H1 (cell line): Measurements from ENCODE around the gene SH3BP5. TPM values are rescaled to one million over a fixed set of nuclear protein-coding genes. Genes with fewer than 3 reads are reported as not detected.

Source experiments
- CTCF ChIA-PET: fragments of 300-600 bp; sonication (Branson Sonifier 250); formaldehyde crosslinking; loops from one replicate; lab custom pipeline; 2021; ENCODE audit not compliant: partially characterized antibody; lab: Charles Lee
- POLR2A ChIA-PET: fragments of 300-600 bp; sonication (Branson Sonifier 250); formaldehyde crosslinking; loops from one replicate; lab custom pipeline; 2021; ENCODE audit warnings: inconsistent platforms; ENCODE audit not compliant: partially characterized antibody; lab: Charles Lee
- DNase-seq, 2 experiments: peaks; one replicate each; pipeline versions ENCODE4 v3.0.0 to v3.0.0-alpha.2; 2010 to 2022; ENCODE audit warnings: low spot score in 2 of 2, low read depth in 1 of 2, mixed read lengths in 1 of 2
- FAIRE-seq: peaks from 2 replicates; lab custom pipeline; 2011; peaks lifted over from hg19 to GRCh38; lab: Jason Lieb, UNC
- H2AFZ ChIP-seq: 2 replicates; pipeline ENCODE4 v1.8.1; 2012; ENCODE audit warnings: low read length, inconsistent platforms
- H2AK5ac ChIP-seq: 2 replicates; pipeline ENCODE4 v1.6.1; 2013; ENCODE audit warnings: low read depth, low read length
- H2BK120ac ChIP-seq: replicated peaks from 2 replicates; pipeline ENCODE3; 2013; ENCODE audit warnings: low read depth, low read length, inconsistent platforms
- H2BK12ac ChIP-seq: 2 replicates; pipeline ENCODE4 v1.6.1; 2013; ENCODE audit warnings: low read depth, low read length
- H2BK15ac ChIP-seq: 2 replicates; pipeline ENCODE4 v1.6.1; 2013; ENCODE audit warnings: low read length
- H2BK20ac ChIP-seq: 2 replicates; pipeline ENCODE4 v1.6.1; 2013; ENCODE audit warnings: low read length
- H2BK5ac ChIP-seq: 2 replicates; pipeline ENCODE4 v1.6.1; 2013; ENCODE audit warnings: low read depth, low read length
- H3K14ac ChIP-seq: 2 replicates; pipeline ENCODE4 v1.6.1; 2013; ENCODE audit warnings: inconsistent platforms; ENCODE audit not compliant: insufficient read length
- H3K18ac ChIP-seq: 2 replicates; pipeline ENCODE4 v1.6.1; 2013; ENCODE audit warnings: low read length; ENCODE audit errors: extremely low read depth
- H3K23ac ChIP-seq: 2 replicates; pipeline ENCODE4 v1.6.1; 2013; ENCODE audit warnings: inconsistent platforms; ENCODE audit not compliant: insufficient read length
- H3K23me2 ChIP-seq: 2 replicates; pipeline ENCODE4 v1.6.1; 2013; ENCODE audit warnings: low read depth, low read length
- H3K27ac ChIP-seq: 2 replicates; pipeline ENCODE4 v1.6.1; 2011; ENCODE audit warnings: low read depth, low read length, inconsistent platforms
- H3K27me3 ChIP-seq, 4 experiments: replicated peaks in 1 of 4; 1 replicate in 1 of 4; 2 replicates in 3 of 4; pipeline versions ENCODE4 v1.6.1 to v1.8.1; 2011 to 2013; ENCODE audit warnings: low read length in 3 of 4, mild to moderate bottlenecking in 3 of 4, inconsistent platforms in 2 of 4, mixed read lengths in 2 of 4, moderate library complexity in 1 of 4; ENCODE audit not compliant: control insufficient read depth in 3 of 4, insufficient read depth in 3 of 4; ENCODE audit errors: extremely low read depth in 1 of 4
- H3K36me3 ChIP-seq, 4 experiments: 2 replicates each; pipeline versions ENCODE4 v1.6.1 to v1.8.1; 2011 to 2013; ENCODE audit warnings: mild to moderate bottlenecking in 4 of 4, low read length in 3 of 4, moderate library complexity in 2 of 4, control low read depth in 1 of 4, inconsistent platforms in 1 of 4; ENCODE audit not compliant: insufficient read depth in 4 of 4, control insufficient read depth in 2 of 4
- H3K4ac ChIP-seq: replicated peaks from 2 replicates; pipeline ENCODE3; 2013; ENCODE audit warnings: low read length, low read depth, mixed read lengths, inconsistent platforms; ENCODE audit not compliant: insufficient read length
- H3K4me1 ChIP-seq, 4 experiments: replicated peaks in 1 of 4; 1 replicate in 1 of 4; 2 replicates in 3 of 4; pipeline versions ENCODE4 v1.6.1 to v1.8.1; 2011 to 2013; ENCODE audit warnings: low read length in 3 of 4, inconsistent platforms in 2 of 4, mixed read lengths in 1 of 4; ENCODE audit not compliant: insufficient read depth in 4 of 4, control insufficient read depth in 3 of 4
- H3K4me2 ChIP-seq, 2 experiments: 2 replicates each; pipeline versions ENCODE4 v1.6.1 to v1.8.1; 2011 to 2013; ENCODE audit warnings: low read depth in 2 of 2, low read length in 2 of 2, control low read depth in 1 of 2, inconsistent platforms in 1 of 2, mild to moderate bottlenecking in 1 of 2; ENCODE audit not compliant: insufficient read depth in 1 of 2
- H3K4me3 ChIP-seq, 4 experiments: fragments of 200-600, 300-600 bp in 1 of 4; sonication (generic), shearing (Covaris generic), sonication (Bioruptor Twin) in 1 of 4; 2 replicates each; pipeline versions ENCODE4 v1.5.1 to v1.8.1; 2011 to 2016; ENCODE audit warnings: low read length in 4 of 4, low read depth in 3 of 4, control low read depth in 2 of 4, inconsistent platforms in 2 of 4, mild to moderate bottlenecking in 2 of 4, mixed read lengths in 1 of 4, moderate library complexity in 1 of 4; ENCODE audit not compliant: insufficient read depth in 2 of 4; ENCODE audit errors: extremely low read depth in 1 of 4
- H3K56ac ChIP-seq: replicated peaks from 2 replicates; pipeline ENCODE3; 2013; ENCODE audit warnings: low read depth, mild to moderate bottlenecking, mixed read lengths, low read length, inconsistent platforms; ENCODE audit not compliant: insufficient read length
- H3K79me1 ChIP-seq: 2 replicates; pipeline ENCODE4 v1.6.1; 2013; ENCODE audit warnings: low read depth, low read length, control low read depth
- H3K79me2 ChIP-seq, 2 experiments: 2 replicates each; pipeline versions ENCODE4 v1.6.1 to v1.8.1; 2012 to 2013; ENCODE audit warnings: low read length in 2 of 2, mild to moderate bottlenecking in 2 of 2, inconsistent platforms in 1 of 2; ENCODE audit not compliant: insufficient read depth in 2 of 2, control insufficient read depth in 1 of 2
- H3K9ac ChIP-seq, 4 experiments: replicated peaks in 1 of 4; 1 replicate in 1 of 4; 2 replicates in 3 of 4; pipeline versions ENCODE4 v1.6.1 to v1.8.1; 2011 to 2013; ENCODE audit warnings: low read depth in 3 of 4, low read length in 3 of 4, control low read depth in 2 of 4, mild to moderate bottlenecking in 2 of 4, moderate library complexity in 2 of 4, inconsistent platforms in 1 of 4; ENCODE audit errors: extremely low read depth in 1 of 4
- H3K9me3 ChIP-seq, 2 experiments: 2 replicates each; pipeline versions ENCODE4 v1.6.1 to v1.8.1; 2012 to 2013; ENCODE audit warnings: mild to moderate bottlenecking in 2 of 2, moderate library complexity in 2 of 2, control low read depth in 1 of 2, inconsistent platforms in 1 of 2, low read depth in 1 of 2, low read length in 1 of 2, mixed read lengths in 1 of 2; ENCODE audit not compliant: insufficient read depth in 2 of 2
- H4K20me1 ChIP-seq, 2 experiments: replicated peaks in 1 of 2; 2 replicates each; pipeline versions ENCODE3 to v1.8.1; 2011 to 2013; ENCODE audit warnings: inconsistent platforms in 2 of 2, low read length in 2 of 2, mild to moderate bottlenecking in 1 of 2; ENCODE audit not compliant: insufficient read depth in 2 of 2, control insufficient read depth in 1 of 2
- H4K5ac ChIP-seq: 2 replicates; pipeline ENCODE4 v1.6.1; 2013; ENCODE audit warnings: low read length, low read depth, mixed read lengths, inconsistent platforms; ENCODE audit not compliant: insufficient read length
- H4K8ac ChIP-seq: 2 replicates; pipeline ENCODE4 v1.8.0; 2013; ENCODE audit warnings: mild to moderate bottlenecking, moderate library complexity, low read length, inconsistent platforms; ENCODE audit not compliant: insufficient read depth; ENCODE audit errors: extremely low read depth
- H4K91ac ChIP-seq: replicated peaks from 2 replicates; pipeline ENCODE3; 2013; ENCODE audit warnings: low read length, mixed read lengths, inconsistent platforms; ENCODE audit not compliant: insufficient read length
- BACH1 ChIP-seq: IDR thresholded peaks from 2 replicates; pipeline ENCODE4 v1.6.1; 2012; ENCODE audit warnings: low read length, improper control_type of control experiment
- CEBPB ChIP-seq: IDR thresholded peaks from 2 replicates; pipeline ENCODE4 v1.6.1; 2012; ENCODE audit warnings: low read depth, low read length
- GABPA ChIP-seq: IDR thresholded peaks from 2 replicates; pipeline ENCODE4 v1.6.1; 2011; ENCODE audit warnings: mild to moderate bottlenecking, low read length, moderate library complexity, borderline replicate concordance; ENCODE audit not compliant: insufficient read depth
- MAX ChIP-seq: IDR thresholded peaks from 2 replicates; pipeline ENCODE4 v1.6.1; 2012; ENCODE audit warnings: inconsistent platforms
- RAD21 ChIP-seq, 2 experiments: IDR thresholded peaks in 1 of 2; conservative IDR thresholded peaks in 1 of 2; 2 replicates each; pipeline ENCODE4 v1.6.1; 2011; ENCODE audit warnings: low read depth in 2 of 2, low read length in 2 of 2, improper control_type of control experiment in 1 of 2, inconsistent platforms in 1 of 2, mild to moderate bottlenecking in 1 of 2, moderate library complexity in 1 of 2
- SIX5 ChIP-seq: IDR thresholded peaks from 2 replicates; pipeline ENCODE4 v1.6.1; 2011; ENCODE audit warnings: mild to moderate bottlenecking, low read depth, low read length
- WGBS, 2 experiments: shearing (Covaris generic) in 1 of 2; methylation state at CpG; one replicate each; pipeline versions ENCODE4 v1.1.6 to v1.1.7; 2013 to 2015; ENCODE audit warnings: low lambda C conversion rate in 2 of 2, mixed read lengths in 2 of 2, inconsistent platforms in 1 of 2, low coverage in 1 of 2, missing lambda C conversion rate in 1 of 2; ENCODE audit not compliant: insufficient replicate concordance in 2 of 2, insufficient coverage in 1 of 2, insufficient read length in 1 of 2; ENCODE audit errors: extremely low coverage in 1 of 2, missing lambda C conversion rate in 1 of 2; 5-methylcytosine and 5-hydroxymethylcytosine counted together
- polyA plus RNA-seq, 7 experiments: library from polyadenylated mRNA; depleted of rRNA in 3 of 7; stranded (reverse) in 5 of 7; unstranded in 2 of 7; fragments of >200 nt in 5 of 7; fragments of 200-250 nt in 2 of 7; gene quantifications; 1 replicate in 5 of 7; 2 replicates in 1 of 7; 4 replicates in 1 of 7; pipeline versions ENCODE4 v1.2.1 to v1.2.3, GENCODE V29; 2011 to 2013; ENCODE audit warnings: missing spikeins in 2 of 7, mixed read lengths in 2 of 7
- total RNA-seq: library from RNA; stranded (reverse); fragmentation: NEBNext Ultra II Directional; extraction: Animal tissue kit (Norgen Biotek cat#: 25700); gene quantifications from 2 replicates; pipeline ENCODE4 v1.2.1, GENCODE V29; 2021
- TF ChIP-seq, protein P1 (sequence below), 3 experiments: IDR thresholded peaks; 1 replicate in 2 of 3; 2 replicates in 1 of 3; pipeline versions ENCODE4 v1.5.1 to v1.6.1; 2011; ENCODE audit warnings: low read length in 3 of 3, mild to moderate bottlenecking in 3 of 3, inconsistent platforms in 2 of 3, low read depth in 1 of 3, moderate library complexity in 1 of 3; ENCODE audit not compliant: insufficient read depth in 1 of 3; ENCODE audit errors: control extremely low read depth in 1 of 3
- TF ChIP-seq, protein P2 (sequence below): IDR thresholded peaks from 2 replicates; pipeline ENCODE4 v1.6.1; 2012; ENCODE audit warnings: inconsistent platforms

Gene SH3BP5
- total and polyA plus RNA-seq, 2 of the 8 experiments (the other 6 are each of a cell fraction or from before 2014, with no cell fraction given) = 7.1 to 9.7 TPM

GRCh38 chr3:15241341-15241740 lies 91.0 kb downstream of the SH3BP5 start:
- Histone ChIP-seq H2AFZ (no peak overlapping the region), H4K5ac (no peak overlapping the region), H3K79me1 (no peaks in the 10 kb centered on the region), H4K8ac (no peak overlapping the region), H2AK5ac (no peak overlapping the region), H2BK20ac (no peak overlapping the region), H3K4me3 (no peak overlapping the region), H3K9ac (no peak overlapping the region), H3K4me2 (no peak overlapping the region), H3K14ac (no peak overlapping the region), H3K27ac (no peak overlapping the region), H3K4me1 (no peaks in the 10 kb centered on the region), H3K23ac (no peak overlapping the region), H2BK120ac (no peak overlapping the region), H2BK12ac (no peak overlapping the region), H3K23me2 (no peaks in the 10 kb centered on the region), H2BK5ac (no peak overlapping the region), H3K27me3 (no peaks in the 10 kb centered on the region), H3K56ac (no peak overlapping the region), H3K36me3 (peaks cover 0 to 26% (median 8%) of the 10 kb centered on the region in 4 experiments; a peak in 6 of 8 replicates), H4K91ac (no peak overlapping the region), H3K18ac (no peak overlapping the region), H3K9me3 (no peaks in the 10 kb centered on the region), H4K20me1 (peaks cover 0 to 3% of the 10 kb centered on the region in 2 experiments), H2BK15ac (no peak overlapping the region), H3K79me2 (no peaks in the 10 kb centered on the region), H3K4ac (no peak overlapping the region)
- DNase-seq (no peak), FAIRE-seq (no peak)
- POLR2A ChIA-PET = no interaction called here
- 80% methylated on average over 1 of the region's 1 CpG; no CpG with 5 or more reads in 1 of the 2 experiments for WGBS, 2 experiments
- TF ChIP-seq CEBPB (no peak), GABPA (no peak), RAD21 (IDR thresholded peaks at IDR 0.05 in 1 of 2, conservative IDR thresholded peaks at IDR 0.05 in 1 of 2; ENCODE audit: low read depth in 2 of 2, low read length in 2 of 2) (peak; percentile 54 to 68), MAX (no peak), SIX5 (no peak), BACH1 (no peak)
- TF ChIP-seq, protein P1, sequence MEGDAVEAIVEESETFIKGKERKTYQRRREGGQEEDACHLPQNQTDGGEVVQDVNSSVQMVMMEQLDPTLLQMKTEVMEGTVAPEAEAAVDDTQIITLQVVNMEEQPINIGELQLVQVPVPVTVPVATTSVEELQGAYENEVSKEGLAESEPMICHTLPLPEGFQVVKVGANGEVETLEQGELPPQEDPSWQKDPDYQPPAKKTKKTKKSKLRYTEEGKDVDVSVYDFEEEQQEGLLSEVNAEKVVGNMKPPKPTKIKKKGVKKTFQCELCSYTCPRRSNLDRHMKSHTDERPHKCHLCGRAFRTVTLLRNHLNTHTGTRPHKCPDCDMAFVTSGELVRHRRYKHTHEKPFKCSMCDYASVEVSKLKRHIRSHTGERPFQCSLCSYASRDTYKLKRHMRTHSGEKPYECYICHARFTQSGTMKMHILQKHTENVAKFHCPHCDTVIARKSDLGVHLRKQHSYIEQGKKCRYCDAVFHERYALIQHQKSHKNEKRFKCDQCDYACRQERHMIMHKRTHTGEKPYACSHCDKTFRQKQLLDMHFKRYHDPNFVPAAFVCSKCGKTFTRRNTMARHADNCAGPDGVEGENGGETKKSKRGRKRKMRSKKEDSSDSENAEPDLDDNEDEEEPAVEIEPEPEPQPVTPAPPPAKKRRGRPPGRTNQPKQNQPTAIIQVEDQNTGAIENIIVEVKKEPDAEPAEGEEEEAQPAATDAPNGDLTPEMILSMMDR (IDR thresholded peaks at IDR 0.05; ENCODE audit: control extremely low read depth in 1 of 3, insufficient read depth in 1 of 3, low read depth in 1 of 3, low read length in 3 of 3) = peak; percentile 39 to 49 (median 45)
- TF ChIP-seq, protein P2, sequence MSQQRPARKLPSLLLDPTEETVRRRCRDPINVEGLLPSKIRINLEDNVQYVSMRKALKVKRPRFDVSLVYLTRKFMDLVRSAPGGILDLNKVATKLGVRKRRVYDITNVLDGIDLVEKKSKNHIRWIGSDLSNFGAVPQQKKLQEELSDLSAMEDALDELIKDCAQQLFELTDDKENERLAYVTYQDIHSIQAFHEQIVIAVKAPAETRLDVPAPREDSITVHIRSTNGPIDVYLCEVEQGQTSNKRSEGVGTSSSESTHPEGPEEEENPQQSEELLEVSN = no peak
- CTCF ChIA-PET = interaction anchor here (0.7 to 2.3 kb wide), 8 partner anchors 14 to 176 kb away, joined by 3 to 12 read pairs (median 6); partner anchors contain the start of gene SH3BP5
